Central memory CD8-positive, alpha-beta T cell (primary cell): Measurements from ENCODE around the gene EMC9.

ENCODE experiments used
- ATAC-seq: fragments of 150-1000 bp; cut with Tn5 transposase; replicated peaks from 2 replicates; pipeline ENCODE4 v1.10.0; 2022; ENCODE audit warnings: mild to moderate bottlenecking, moderate FRiP score, moderate number of reproducible peaks; ENCODE audit not compliant: poor library complexity, severe bottlenecking; ENCODE audit errors: extremely low read depth
- DNase-seq, 2 donors: peaks; one replicate each; pipeline ENCODE4 v3.0.0; 2021; ENCODE audit warnings: low spot score in 2 of 2
- H3K27ac Mint-ChIP-seq: one replicate; pipeline ENCODE4 v1.8.0; 2022; ENCODE audit warnings: low read depth, mild to moderate bottlenecking, moderate library complexity, mixed read lengths
- H3K27me3 Mint-ChIP-seq: one replicate; pipeline ENCODE4 v1.8.0; 2022; ENCODE audit warnings: mixed read lengths
- H3K36me3 Mint-ChIP-seq: one replicate; pipeline ENCODE4 v1.8.0; 2022; ENCODE audit warnings: mild to moderate bottlenecking, moderate library complexity, mixed read lengths; ENCODE audit not compliant: insufficient read depth
- H3K4me1 Mint-ChIP-seq: one replicate; pipeline ENCODE4 v1.8.0; 2022; ENCODE audit warnings: mixed read lengths
- H3K4me3 Mint-ChIP-seq: one replicate; pipeline ENCODE4 v1.8.0; 2022; ENCODE audit warnings: mild to moderate bottlenecking, moderate library complexity, mixed read lengths
- H3K9me3 Mint-ChIP-seq: one replicate; pipeline ENCODE4 v1.8.0; 2022; ENCODE audit warnings: mixed read lengths

EMC9 gene

GRCh38 chr14:24171422-24172260, 30.2 kb upstream of the EMC9 start, which contains the start of gene REC8:
Gene REC8 (plus strand): TSS chr14:24172080. CDS start chr14:24172553, 473 bp downstream.
- peaks cover 28% of the 10 kb centered on the region for H3K4me1 Mint-ChIP-seq
- H3K27me3 Mint-ChIP-seq: no peaks in the 10 kb centered on the region
- ATAC-seq (peak; percentile 87), DNase-seq (peak; percentile 50 to 73)
- H3K9me3 Mint-ChIP-seq: no peaks in the 10 kb centered on the region
- peaks cover 35% of the 10 kb centered on the region for H3K36me3 Mint-ChIP-seq
- peak within 1 kb of the TSS; percentile 90 for H3K4me3 Mint-ChIP-seq
- H3K27ac Mint-ChIP-seq: peak within 1 kb of the TSS; percentile 90

- Mint-ChIP-seq H3K4me1 (peaks cover 25% of the 10 kb centered on the region), H3K4me3 (no peak overlapping the region), H3K9me3 (no peaks in the 10 kb centered on the region), H3K27ac (no peak overlapping the region), H3K36me3 (peaks cover 55% of the 10 kb centered on the region), H3K27me3 (no peaks in the 10 kb centered on the region)
- ATAC-seq (no peak), DNase-seq (no peak)
Measured at GRCh38 chr14:24167469-24168114, 26.2 kb upstream of the EMC9 start.

GRCh38 chr14:24165785-24166184, 24.4 kb upstream of the EMC9 start:
- H3K36me3 Mint-ChIP-seq: peaks cover 62% of the 10 kb centered on the region
- ATAC-seq (no peak), DNase-seq (no peak)
- H3K27ac Mint-ChIP-seq: peak overlapping the region; percentile 75
- no peaks in the 10 kb centered on the region for H3K27me3 Mint-ChIP-seq
- H3K4me1 Mint-ChIP-seq: peaks cover 33% of the 10 kb centered on the region
- H3K9me3 Mint-ChIP-seq: no peaks in the 10 kb centered on the region
- no peak overlapping the region for H3K4me3 Mint-ChIP-seq

- DNase-seq: no peak
- ATAC-seq: no peak
- H3K4me3 Mint-ChIP-seq: peak overlapping the region; percentile 53
- no peak overlapping the region for H3K27ac Mint-ChIP-seq
- H3K27me3 Mint-ChIP-seq: no peaks in the 10 kb centered on the region
- H3K9me3 Mint-ChIP-seq: no peaks in the 10 kb centered on the region
- H3K4me1 Mint-ChIP-seq: peaks cover 39% of the 10 kb centered on the region
- peaks cover 65% of the 10 kb centered on the region for H3K36me3 Mint-ChIP-seq
Measured at GRCh38 chr14:24164518-24164991, 23.2 kb upstream of the EMC9 start.

- Mint-ChIP-seq H3K27ac (peak overlapping the region; percentile 97), H3K36me3 (peaks cover 71% of the 10 kb centered on the region), H3K9me3 (no peaks in the 10 kb centered on the region), H3K4me1 (peaks cover 39% of the 10 kb centered on the region), H3K4me3 (peak overlapping the region; percentile 96), H3K27me3 (no peaks in the 10 kb centered on the region)
- ATAC-seq (no peak), DNase-seq (no peak)
Measured at GRCh38 chr14:24162093-24162492, 20.7 kb upstream of the EMC9 start.

- Mint-ChIP-seq H3K9me3 (no peaks in the 10 kb centered on the region), H3K4me3 (peak within 1 kb of the TSS; percentile 96), H3K27me3 (no peaks in the 10 kb centered on the region), H3K36me3 (peaks cover 72% of the 10 kb centered on the region), H3K4me1 (peaks cover 36% of the 10 kb centered on the region), H3K27ac (peak within 1 kb of the TSS; percentile 97)
- ATAC-seq (peak; percentile 92), DNase-seq (peak; percentile 96 to 99)
Measured at GRCh38 chr14:24160850-24161804, 19.7 kb upstream of the EMC9 start, which contains the start of gene IRF9. Gene IRF9 (plus strand): TSS chr14:24161265. CDS start chr14:24162145, 880 bp downstream.

- DNase-seq (no peak), ATAC-seq (no peak)
- Mint-ChIP-seq H3K4me1 (peaks cover 41% of the 10 kb centered on the region), H3K27me3 (no peaks in the 10 kb centered on the region), H3K9me3 (no peaks in the 10 kb centered on the region), H3K27ac (peak overlapping the region; percentile 97), H3K36me3 (peaks cover 72% of the 10 kb centered on the region), H3K4me3 (peak overlapping the region; percentile 96)
Measured at GRCh38 chr14:24160499-24160849, 19.1 kb upstream of the EMC9 start.

- H3K36me3 Mint-ChIP-seq: peaks cover 69% of the 10 kb centered on the region
- DNase-seq (no peak), ATAC-seq (no peak)
- no peaks in the 10 kb centered on the region for H3K9me3 Mint-ChIP-seq
- no peaks in the 10 kb centered on the region for H3K27me3 Mint-ChIP-seq
- peak overlapping the region; percentile 97 for H3K27ac Mint-ChIP-seq
- H3K4me3 Mint-ChIP-seq: no peak overlapping the region
- H3K4me1 Mint-ChIP-seq: peaks cover 42% of the 10 kb centered on the region
Measured at GRCh38 chr14:24159777-24160498, 18.5 kb upstream of the EMC9 start.

- Mint-ChIP-seq H3K36me3 (peaks cover 63% of the 10 kb centered on the region), H3K4me1 (peaks cover 25% of the 10 kb centered on the region), H3K9me3 (no peaks in the 10 kb centered on the region), H3K27ac (no peak overlapping the region), H3K4me3 (no peak overlapping the region), H3K27me3 (no peaks in the 10 kb centered on the region)
- DNase-seq (no peak), ATAC-seq (no peak)
Measured at GRCh38 chr14:24157331-24157730, 15.9 kb upstream of the EMC9 start.

GRCh38 chr14:24156840-24157239, 15.4 kb upstream of the EMC9 start:
- H3K4me1 Mint-ChIP-seq: peaks cover 20% of the 10 kb centered on the region
- H3K36me3 Mint-ChIP-seq: peaks cover 62% of the 10 kb centered on the region
- no peak overlapping the region for H3K4me3 Mint-ChIP-seq
- no peak for ATAC-seq
- H3K27me3 Mint-ChIP-seq: no peaks in the 10 kb centered on the region
- H3K27ac Mint-ChIP-seq: no peak overlapping the region
- no peaks in the 10 kb centered on the region for H3K9me3 Mint-ChIP-seq
- DNase-seq: no peak

- no peak for DNase-seq
- no peak overlapping the region for H3K27ac Mint-ChIP-seq
- ATAC-seq: no peak
- peaks cover 53% of the 10 kb centered on the region for H3K36me3 Mint-ChIP-seq
- H3K4me1 Mint-ChIP-seq: peaks cover 15% of the 10 kb centered on the region
- no peaks in the 10 kb centered on the region for H3K27me3 Mint-ChIP-seq
- H3K4me3 Mint-ChIP-seq: no peak overlapping the region
- H3K9me3 Mint-ChIP-seq: no peaks in the 10 kb centered on the region
Measured at GRCh38 chr14:24155100-24155499, 13.7 kb upstream of the EMC9 start.
